NCI-H128 (cell line): ENCODE results near the gene GGNBP2.

ENCODE experiments used
- DNase-seq: peaks from one replicate; lab custom pipeline; 2025; ENCODE audit not compliant: unreplicated experiment; lab: John Stamatoyannopoulos, UW

Gene GGNBP2

GRCh38 chr17:36553459-36553858 is 8.7 kb downstream of the GGNBP2 start:
- no peak for DNase-seq

GRCh38 chr17:36566081-36566480 is 21.4 kb downstream of the GGNBP2 start:
- no peak for DNase-seq

GRCh38 chr17:36575028-36575427 is 30.3 kb downstream of the GGNBP2 start:
- no peak for DNase-seq

GRCh38 chr17:36576793-36577192 is 32.1 kb downstream of the GGNBP2 start:
- DNase-seq = no peak

DNA sequence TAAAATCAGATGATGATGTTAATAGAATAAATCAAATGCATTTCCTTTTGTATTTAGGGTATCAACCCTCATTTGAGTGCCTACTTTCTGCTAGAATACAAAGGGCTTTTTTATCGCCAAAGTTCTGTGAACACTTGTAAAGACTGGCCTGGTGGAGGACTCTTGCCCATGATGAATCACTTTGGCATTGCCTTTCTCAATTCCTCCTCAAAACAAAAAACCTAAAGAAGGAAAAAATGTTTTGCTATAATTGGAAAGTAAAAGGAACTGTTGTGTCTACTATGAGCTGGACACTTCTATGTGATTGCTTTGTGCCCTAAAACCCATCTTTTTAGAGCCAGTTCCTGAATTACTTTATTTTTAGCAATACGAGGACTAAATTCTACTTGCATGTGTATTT is 34.0 kb downstream of the GGNBP2 start:
- DNase-seq = no peak

GRCh38 chr17:36583787-36584186 is 39.1 kb downstream of the GGNBP2 start:
- DNase-seq = no peak

DNA sequence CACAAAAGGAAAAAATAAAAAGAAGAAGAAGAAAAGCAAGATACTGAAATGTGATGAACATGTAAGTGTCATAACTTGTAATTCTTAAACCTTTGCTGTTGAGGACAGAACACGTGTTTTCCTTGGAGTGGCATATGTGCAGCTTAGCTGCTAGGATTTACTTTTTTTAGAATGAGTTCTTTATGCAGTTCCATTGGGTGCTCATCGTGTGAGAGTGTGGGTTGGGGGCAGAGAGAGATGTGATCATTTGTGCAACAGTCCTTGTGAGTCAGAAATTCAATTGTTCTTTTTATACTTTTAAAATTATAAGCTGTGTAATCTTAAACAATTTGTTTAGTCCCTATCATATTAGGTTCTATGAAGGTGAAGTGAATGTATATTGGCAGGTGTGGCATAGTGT is 41.4 kb downstream of the GGNBP2 start:
- DNase-seq = no peak

- DNase-seq = no peak
Observed at GRCh38 chr17:36590082-36590481, 45.4 kb downstream of the GGNBP2 start.

- peak; percentile 29 for DNase-seq
Observed at GRCh38 chr17:36591434-36592315, 47.0 kb downstream of the GGNBP2 start, which contains the start of gene DHRS11. DHRS11 (plus strand) TSS chr17:36591879; CDS start chr17:36592010, 131 bp downstream.

GRCh38 chr17:36592316-36592715 is 47.6 kb downstream of the GGNBP2 start:
- DNase-seq = no peak

DNA sequence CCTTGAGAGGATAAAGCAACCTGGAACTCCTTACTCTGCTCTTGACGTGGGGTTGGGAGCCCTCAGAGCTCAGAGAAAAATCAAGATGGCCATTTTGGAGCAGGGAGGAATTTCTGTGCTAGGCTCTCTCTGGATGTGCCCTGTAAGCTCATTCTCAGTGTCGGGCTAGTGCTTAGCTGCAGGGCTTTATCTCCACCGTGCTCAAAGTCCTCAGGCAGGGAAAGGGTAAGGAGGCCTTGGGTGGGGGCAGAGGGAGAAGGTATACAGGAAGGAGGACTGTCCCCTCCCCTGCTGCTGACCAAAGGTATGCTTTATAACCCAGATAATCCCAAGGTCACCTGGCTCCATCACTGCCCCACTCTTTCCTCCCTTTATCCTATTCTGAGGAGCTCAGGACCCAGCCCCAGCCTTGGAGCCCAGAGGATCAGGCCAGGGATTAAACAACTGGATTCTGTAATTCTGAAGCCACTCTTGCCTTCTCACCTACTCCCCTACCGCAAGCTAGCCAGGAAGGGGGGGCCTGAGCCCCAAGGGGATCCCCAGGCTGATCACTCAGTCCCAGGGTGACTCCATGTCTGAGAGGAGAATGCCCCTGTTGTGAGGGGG is 48.1 kb downstream of the GGNBP2 start:
- DNase-seq = no peak

DNA sequence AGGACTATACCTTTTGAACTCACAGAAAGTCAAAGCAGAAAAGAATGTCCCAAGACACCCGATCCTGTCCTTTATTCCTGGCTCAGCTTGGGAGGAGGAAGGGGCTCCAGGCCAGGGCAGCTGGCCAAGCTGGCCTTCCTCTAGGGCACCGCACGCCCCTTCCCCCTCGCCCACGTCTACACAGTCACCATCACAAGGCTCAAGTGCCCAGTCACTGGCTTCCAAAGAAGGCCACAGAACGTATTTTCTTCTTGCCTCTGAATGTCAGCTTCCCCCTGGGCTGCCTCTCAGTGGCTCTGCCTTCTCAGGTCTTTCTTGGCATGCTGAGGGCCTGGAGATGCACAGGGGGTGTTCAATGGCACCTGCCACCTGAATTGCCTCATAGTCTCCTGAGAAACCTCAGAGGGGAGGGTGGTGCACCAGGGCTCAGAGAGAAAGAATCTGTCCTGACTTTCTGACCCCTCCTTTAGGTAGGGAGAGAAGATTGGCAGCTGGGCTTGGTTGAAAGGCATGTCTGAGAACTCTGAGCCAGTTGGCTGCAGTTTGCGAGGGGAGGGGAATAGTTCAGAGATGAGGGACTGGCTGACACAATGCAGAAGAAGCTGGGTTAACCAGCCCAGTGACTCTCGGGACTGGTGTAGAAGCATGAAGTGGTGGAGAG is 49.1 kb downstream of the GGNBP2 start:
- no peak for DNase-seq

DNA sequence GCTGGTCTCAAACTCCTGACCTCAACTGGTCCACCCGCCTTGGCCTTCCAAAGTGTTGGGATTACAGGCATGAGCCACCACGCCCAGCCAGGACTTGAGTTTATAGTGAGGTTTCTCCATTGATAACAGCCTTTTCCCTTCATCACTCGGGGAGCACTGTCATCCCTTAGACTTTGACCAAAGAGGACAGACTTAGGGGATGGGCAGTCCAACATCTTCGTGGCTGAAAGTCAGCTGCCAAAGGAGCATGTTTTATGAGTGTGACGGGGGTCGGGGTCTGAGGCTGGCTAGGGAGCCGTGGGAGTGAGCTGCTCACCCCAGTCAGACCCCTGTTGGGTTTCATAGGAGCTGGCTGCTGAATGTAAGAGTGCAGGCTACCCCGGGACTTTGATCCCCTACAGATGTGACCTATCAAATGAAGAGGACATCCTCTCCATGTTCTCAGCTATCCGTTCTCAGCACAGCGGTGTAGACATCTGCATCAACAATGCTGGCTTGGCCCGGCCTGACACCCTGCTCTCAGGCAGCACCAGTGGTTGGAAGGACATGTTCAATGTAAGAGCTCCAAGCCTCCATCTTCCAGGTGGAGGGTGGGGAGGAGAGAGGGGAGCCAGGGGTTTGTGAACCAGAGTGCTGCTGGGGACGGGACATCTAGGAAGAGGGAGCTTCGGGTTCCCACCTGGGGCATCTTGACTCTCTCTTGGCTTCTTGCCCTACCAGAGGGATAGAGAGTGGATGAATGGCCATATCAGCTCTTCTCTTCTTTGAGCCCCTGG is 50.1 kb downstream of the GGNBP2 start:
- no peak for DNase-seq

- DNase-seq = no peak
Observed at GRCh38 chr17:36597226-36597625, 52.5 kb downstream of the GGNBP2 start.

GRCh38 chr17:36597866-36598777 is 53.4 kb downstream of the GGNBP2 start:
- no peak for DNase-seq

DNA sequence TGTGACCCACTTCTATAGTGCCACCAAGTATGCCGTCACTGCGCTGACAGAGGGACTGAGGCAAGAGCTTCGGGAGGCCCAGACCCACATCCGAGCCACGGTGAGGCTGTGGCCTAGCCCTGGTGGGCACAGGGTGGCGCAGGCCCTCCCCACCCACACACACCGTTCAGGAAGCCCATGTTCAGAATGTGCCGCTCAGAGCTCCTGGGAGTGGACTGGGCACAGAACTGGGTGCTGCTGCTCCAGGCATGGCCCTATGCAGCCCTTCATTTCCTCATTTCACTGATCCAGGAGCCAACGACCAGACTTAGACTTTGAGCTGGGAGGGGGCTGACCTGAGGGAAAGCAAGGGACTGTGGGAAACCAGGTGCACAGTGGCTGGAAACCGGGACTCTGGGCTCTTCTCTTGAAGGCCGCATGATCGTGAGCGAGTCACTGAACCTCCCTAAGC is 54.3 kb downstream of the GGNBP2 start:
- DNase-seq = no peak

GRCh38 chr17:36599546-36600250 is 55.0 kb downstream of the GGNBP2 start:
- no peak for DNase-seq

DNA sequence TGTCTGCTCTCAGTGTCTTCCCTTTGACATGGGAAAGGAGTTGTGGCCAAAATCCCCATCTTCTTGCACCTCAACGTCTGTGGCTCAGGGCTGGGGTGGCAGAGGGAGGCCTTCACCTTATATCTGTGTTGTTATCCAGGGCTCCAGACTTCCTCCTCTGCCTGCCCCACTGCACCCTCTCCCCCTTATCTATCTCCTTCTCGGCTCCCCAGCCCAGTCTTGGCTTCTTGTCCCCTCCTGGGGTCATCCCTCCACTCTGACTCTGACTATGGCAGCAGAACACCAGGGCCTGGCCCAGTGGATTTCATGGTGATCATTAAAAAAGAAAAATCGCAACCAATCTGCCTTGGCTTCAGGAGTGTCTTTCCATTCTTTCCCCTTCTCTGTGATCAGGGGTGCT is 55.7 kb downstream of the GGNBP2 start:
- DNase-seq = no peak

- no peak for DNase-seq
Observed at GRCh38 chr17:36600936-36601302, 56.2 kb downstream of the GGNBP2 start.
